ENCODE measurements around the gene RAB41. TPM values are rescaled to one million over a fixed set of nuclear protein-coding genes. Genes with fewer than 3 reads are reported as not detected.

RAB41 gene
- total and polyA plus RNA-seq, 2 donors (not counting 3 experiments of a cell fraction or from before 2014, with no cell fraction given): not detected

- H3K9ac ChIP-seq (replicated peaks; ENCODE audit: extremely low read depth, insufficient read depth, low read length): no peak overlapping the region
- H3K4me2 ChIP-seq (ENCODE audit: insufficient read depth, low read length): no peak overlapping the region
- FAIRE-seq: no peak
- intact Hi-C loops (cut with micrococcal nuclease): no loop called here
- no peaks in the 10 kb centered on the region for H3K9me3 ChIP-seq (replicated peaks; ENCODE audit: control insufficient read depth, insufficient read depth, low read length)
- TF ChIP-seq POLR2AphosphoS5 (IDR thresholded peaks at IDR 0.05; ENCODE audit: insufficient read depth, low read depth, low read length) (no peak), GATA2 (IDR thresholded peaks at IDR 0.05; ENCODE audit: insufficient read depth, insufficient read length, low read depth, low read length) (no peak), POLR2A (IDR thresholded peaks at IDR 0.05; ENCODE audit: low read depth, low read length) (no peak), JUN (IDR thresholded peaks at IDR 0.05; ENCODE audit: borderline replicate concordance, insufficient read depth, insufficient read length, low read depth) (no peak)
- TF ChIP-seq, protein P1, sequence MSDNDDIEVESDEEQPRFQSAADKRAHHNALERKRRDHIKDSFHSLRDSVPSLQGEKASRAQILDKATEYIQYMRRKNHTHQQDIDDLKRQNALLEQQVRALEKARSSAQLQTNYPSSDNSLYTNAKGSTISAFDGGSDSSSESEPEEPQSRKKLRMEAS (IDR thresholded peaks at IDR 0.05; ENCODE audit: insufficient read depth, insufficient read length): no peak
- no peaks in the 10 kb centered on the region for H4K20me1 ChIP-seq (replicated peaks; ENCODE audit: control insufficient read depth, extremely low read depth, insufficient read depth, low read length)
- CTCF ChIA-PET: no interaction called here
- H3K4me3 ChIP-seq (replicated peaks in 1 of 3; ENCODE audit: insufficient read depth in 1 of 3, low read depth in 1 of 3, low read length in 3 of 3): no peak overlapping the region
- H3K36me3 ChIP-seq (ENCODE audit: control insufficient read depth in 2 of 2, extremely low read depth in 1 of 2, insufficient read depth in 2 of 2, low read length in 2 of 2): no peaks in the 10 kb centered on the region
- no peaks in the 10 kb centered on the region for H3K27me3 ChIP-seq (ENCODE audit: control insufficient read depth in 2 of 2, insufficient read depth in 2 of 2, low read length in 2 of 2)
- no peaks in the 10 kb centered on the region for H3K79me2 ChIP-seq (ENCODE audit: control insufficient read depth, insufficient read depth, low read length)
- no peak for DNase-seq (ENCODE audit: low read depth, low spot score)
- POLR2A ChIA-PET: no interaction called here
- H3K4me1 ChIP-seq (ENCODE audit: control insufficient read depth, extremely low read depth, insufficient read depth, low read length): no peaks in the 10 kb centered on the region
- no TSS peak for BruUV-seq (replicated peaks)
- dilution Hi-C loops (cut with MboI; ENCODE audit: extremely low pct_ligation_motif_present, low sequenced_read_pairs): no loop called here
- H2AFZ ChIP-seq (ENCODE audit: low read depth, low read length): no peak overlapping the region
- no peaks in the 10 kb centered on the region for H3K9me1 ChIP-seq (replicated peaks; ENCODE audit: control insufficient read depth, extremely low read depth, insufficient read depth, low read length)
- H3K27ac ChIP-seq (ENCODE audit: insufficient read depth, low read depth, low read length): no peak overlapping the region
Measured at GRCh38 chrX:70247252-70247651, 34.7 kb upstream of the RAB41 start.

GRCh38 chrX:70252491-70252890 lies 29.5 kb upstream of the RAB41 start:
- Histone ChIP-seq H3K27ac (ENCODE audit: insufficient read depth, low read depth, low read length) (no peak overlapping the region), H3K27me3 (ENCODE audit: control insufficient read depth in 2 of 2, insufficient read depth in 2 of 2, low read length in 2 of 2) (no peaks in the 10 kb centered on the region), H3K9ac (replicated peaks; ENCODE audit: extremely low read depth, insufficient read depth, low read length) (no peak overlapping the region), H4K20me1 (replicated peaks; ENCODE audit: control insufficient read depth, extremely low read depth, insufficient read depth, low read length) (no peaks in the 10 kb centered on the region), H3K4me1 (ENCODE audit: control insufficient read depth, extremely low read depth, insufficient read depth, low read length) (no peaks in the 10 kb centered on the region), H3K36me3 (ENCODE audit: control insufficient read depth in 2 of 2, extremely low read depth in 1 of 2, insufficient read depth in 2 of 2, low read length in 2 of 2) (no peaks in the 10 kb centered on the region), H3K4me2 (ENCODE audit: insufficient read depth, low read length) (no peak overlapping the region), H3K9me1 (replicated peaks; ENCODE audit: control insufficient read depth, extremely low read depth, insufficient read depth, low read length) (no peaks in the 10 kb centered on the region), H3K79me2 (ENCODE audit: control insufficient read depth, insufficient read depth, low read length) (no peaks in the 10 kb centered on the region), H3K4me3 (replicated peaks in 1 of 3; ENCODE audit: insufficient read depth in 1 of 3, low read depth in 1 of 3, low read length in 3 of 3) (no peak overlapping the region), H2AFZ (ENCODE audit: low read depth, low read length) (no peak overlapping the region), H3K9me3 (replicated peaks; ENCODE audit: control insufficient read depth, insufficient read depth, low read length) (no peaks in the 10 kb centered on the region)
- ChIA-PET CTCF (no interaction called here), POLR2A (no interaction called here)
- no peak for DNase-seq (ENCODE audit: low read depth, low spot score)
- TF ChIP-seq, protein P2, sequence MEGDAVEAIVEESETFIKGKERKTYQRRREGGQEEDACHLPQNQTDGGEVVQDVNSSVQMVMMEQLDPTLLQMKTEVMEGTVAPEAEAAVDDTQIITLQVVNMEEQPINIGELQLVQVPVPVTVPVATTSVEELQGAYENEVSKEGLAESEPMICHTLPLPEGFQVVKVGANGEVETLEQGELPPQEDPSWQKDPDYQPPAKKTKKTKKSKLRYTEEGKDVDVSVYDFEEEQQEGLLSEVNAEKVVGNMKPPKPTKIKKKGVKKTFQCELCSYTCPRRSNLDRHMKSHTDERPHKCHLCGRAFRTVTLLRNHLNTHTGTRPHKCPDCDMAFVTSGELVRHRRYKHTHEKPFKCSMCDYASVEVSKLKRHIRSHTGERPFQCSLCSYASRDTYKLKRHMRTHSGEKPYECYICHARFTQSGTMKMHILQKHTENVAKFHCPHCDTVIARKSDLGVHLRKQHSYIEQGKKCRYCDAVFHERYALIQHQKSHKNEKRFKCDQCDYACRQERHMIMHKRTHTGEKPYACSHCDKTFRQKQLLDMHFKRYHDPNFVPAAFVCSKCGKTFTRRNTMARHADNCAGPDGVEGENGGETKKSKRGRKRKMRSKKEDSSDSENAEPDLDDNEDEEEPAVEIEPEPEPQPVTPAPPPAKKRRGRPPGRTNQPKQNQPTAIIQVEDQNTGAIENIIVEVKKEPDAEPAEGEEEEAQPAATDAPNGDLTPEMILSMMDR (IDR thresholded peaks at IDR 0.05; ENCODE audit: extremely low read depth in 1 of 2, insufficient read depth in 1 of 2, low read depth in 1 of 2, low read length in 2 of 2): no peak
- no peak for TF ChIP-seq JUN (IDR thresholded peaks at IDR 0.05; ENCODE audit: borderline replicate concordance, insufficient read depth, insufficient read length, low read depth)
- TF ChIP-seq, protein P1 (IDR thresholded peaks at IDR 0.05; ENCODE audit: insufficient read depth, insufficient read length): no peak
- TF ChIP-seq POLR2AphosphoS5 (IDR thresholded peaks at IDR 0.05; ENCODE audit: insufficient read depth, low read depth, low read length): no peak
- TF ChIP-seq POLR2A (IDR thresholded peaks at IDR 0.05; ENCODE audit: low read depth, low read length): no peak
- TF ChIP-seq EZH2 (IDR thresholded peaks at IDR 0.05; ENCODE audit: borderline replicate concordance, low read depth, low read length, severe bottlenecking): no peak
- no peak for TF ChIP-seq GATA2 (IDR thresholded peaks at IDR 0.05; ENCODE audit: insufficient read depth, insufficient read length, low read depth, low read length)
- no peak for TF ChIP-seq MYC (IDR thresholded peaks at IDR 0.05; ENCODE audit: low read depth, low read length)
- TF ChIP-seq FOS (IDR thresholded peaks at IDR 0.05; ENCODE audit: borderline replicate concordance, insufficient read depth, low read length): no peak
- dilution Hi-C loops (cut with MboI; ENCODE audit: extremely low pct_ligation_motif_present, low sequenced_read_pairs) (no loop called here), intact Hi-C loops (cut with micrococcal nuclease) (no loop called here)
- FAIRE-seq: no peak
- BruUV-seq (replicated peaks): no TSS peak
